CD14-positive monocyte (primary cell): ENCODE measurements around the gene GPRC5B. TPM values are rescaled to one million over a fixed set of nuclear protein-coding genes. Genes with fewer than 3 reads are reported as not detected.
A peak's percentile ranks its signal among the peaks of the same experiment; 100 is the strongest.

Experiments used
- DNase-seq, 3 donors: peaks; one replicate each; pipeline ENCODE4 v3.0.0-alpha.2; 2011 to 2022
- H2AFZ ChIP-seq: 2 replicates; pipeline ENCODE4 v1.6.0; 2012; ENCODE audit warnings: mild to moderate bottlenecking, low read depth, low read length, inconsistent platforms; ENCODE audit not compliant: insufficient read depth, poor library complexity, severe bottlenecking
- H3K27ac ChIP-seq, 2 donors: 1 replicate in 1 of 2; 2 replicates in 1 of 2; pipeline ENCODE4 v1.5.1; 2012 to 2013; ENCODE audit warnings: low read length in 2 of 2, control low read depth in 1 of 2, inconsistent platforms in 1 of 2, low read depth in 1 of 2, mild to moderate bottlenecking in 1 of 2
- H3K27me3 ChIP-seq, 2 donors: one replicate each; pipeline versions ENCODE4 v1.6.0 to v1.6.1; 2011 to 2013; ENCODE audit warnings: low read length in 2 of 2; ENCODE audit not compliant: control insufficient read depth in 2 of 2, insufficient read depth in 2 of 2
- H3K36me3 ChIP-seq, 2 donors: replicated peaks in 1 of 2; 1 replicate in 1 of 2; 2 replicates in 1 of 2; pipeline versions ENCODE4 v1.5.1 to v1.6.1; 2012 to 2013; ENCODE audit warnings: low read length in 2 of 2, control low read depth in 1 of 2, inconsistent platforms in 1 of 2, mild to moderate bottlenecking in 1 of 2; ENCODE audit not compliant: insufficient read depth in 2 of 2, control insufficient read depth in 1 of 2
- H3K4me1 ChIP-seq, 2 donors: 1 replicate in 1 of 2; 2 replicates in 1 of 2; pipeline versions ENCODE4 v1.5.1 to v1.6.1; 2012 to 2013; ENCODE audit warnings: low read length in 2 of 2, control low read depth in 1 of 2, inconsistent platforms in 1 of 2, mild to moderate bottlenecking in 1 of 2, moderate library complexity in 1 of 2; ENCODE audit not compliant: insufficient read depth in 2 of 2, control insufficient read depth in 1 of 2
- H3K4me2 ChIP-seq: replicated peaks from 2 replicates; pipeline ENCODE3; 2012; ENCODE audit warnings: low read length, moderate library complexity, mild to moderate bottlenecking; ENCODE audit not compliant: poor library complexity, severe bottlenecking; ENCODE audit errors: extremely low read depth
- H3K4me3 ChIP-seq, 3 experiments: fragments of 200-600 bp in 1 of 3; sonication (generic) in 1 of 3; replicated peaks in 1 of 3; 1 replicate in 2 of 3; 2 replicates in 1 of 3; pipeline ENCODE4 v1.5.1; 2011 to 2013; ENCODE audit warnings: low read length in 3 of 3, mild to moderate bottlenecking in 3 of 3, control low read depth in 2 of 3, low read depth in 2 of 3, inconsistent platforms in 1 of 3, moderate library complexity in 1 of 3
- H3K79me2 ChIP-seq: 2 replicates; pipeline ENCODE4 v1.6.0; 2012; ENCODE audit warnings: mild to moderate bottlenecking, control low read depth, inconsistent platforms, low read length, moderate library complexity; ENCODE audit not compliant: insufficient read depth
- H3K9ac ChIP-seq: 2 replicates; pipeline ENCODE4 v1.6.0; 2017; ENCODE audit warnings: low read length, mild to moderate bottlenecking; ENCODE audit not compliant: insufficient read depth, poor library complexity, severe bottlenecking
- H3K9me3 ChIP-seq, 2 donors: replicated peaks in 1 of 2; 1 replicate in 1 of 2; 2 replicates in 1 of 2; pipeline versions ENCODE4 v1.5.1 to v1.6.1; 2012 to 2013; ENCODE audit warnings: low read length in 2 of 2, control low read depth in 1 of 2; ENCODE audit not compliant: control insufficient read depth in 1 of 2, insufficient read depth in 1 of 2
- H4K20me1 ChIP-seq: 2 replicates; pipeline ENCODE4 v1.6.0; 2012; ENCODE audit warnings: mild to moderate bottlenecking, low read length, control low read depth, moderate library complexity; ENCODE audit not compliant: insufficient read depth
- H3K27ac Mint-ChIP-seq, 7 donors: one replicate each; pipeline ENCODE4 v1.8.0; 2020; ENCODE audit warnings: mild to moderate bottlenecking in 7 of 7, mixed read lengths in 7 of 7, moderate library complexity in 6 of 7, inconsistent platforms in 2 of 7
- H3K27me3 Mint-ChIP-seq, 3 donors: one replicate each; pipeline ENCODE4 v1.8.0; 2021 to 2022; ENCODE audit warnings: low read depth in 3 of 3, mild to moderate bottlenecking in 3 of 3, mixed read lengths in 3 of 3, moderate library complexity in 3 of 3, inconsistent platforms in 1 of 3
- H3K36me3 Mint-ChIP-seq, 2 donors: one replicate each; pipeline ENCODE4 v1.8.0; 2020; ENCODE audit warnings: mixed read lengths in 2 of 2, inconsistent platforms in 1 of 2, mild to moderate bottlenecking in 1 of 2
- H3K4me1 Mint-ChIP-seq: one replicate; pipeline ENCODE4 v1.8.0; 2020; ENCODE audit warnings: mild to moderate bottlenecking, mixed read lengths
- H3K4me3 Mint-ChIP-seq, 2 donors: one replicate each; pipeline ENCODE4 v1.8.0; 2020; ENCODE audit warnings: mild to moderate bottlenecking in 2 of 2, mixed read lengths in 2 of 2, moderate library complexity in 1 of 2
- H3K9me3 Mint-ChIP-seq, 7 donors: one replicate each; pipeline ENCODE4 v1.8.0; 2020 to 2022; ENCODE audit warnings: mixed read lengths in 7 of 7, mild to moderate bottlenecking in 6 of 7, moderate library complexity in 6 of 7, inconsistent platforms in 2 of 7
- CTCF ChIP-seq: fragments of 200-600 bp; IDR thresholded peaks from one replicate; pipeline ENCODE4 v1.8.0; 2022; ENCODE audit warnings: antibody characterized with exemption, mild to moderate bottlenecking
- WGBS: methylation state at CpG from one replicate; pipeline ENCODE4 v1.1.5; 2013; ENCODE audit warnings: missing lambda C conversion rate; ENCODE audit not compliant: insufficient coverage; 5-methylcytosine and 5-hydroxymethylcytosine counted together
- intact Hi-C, 2 donors: fragments of 100-400 bp; cut with micrococcal nuclease; formaldehyde crosslinking; loops; one replicate each; pipeline versions ENCODE4 v1.15.0 to v1.15.1; 2023
- polyA plus RNA-seq, 3 donors: library from polyadenylated mRNA; depleted of rRNA in 1 of 3; unstranded in 2 of 3; stranded (reverse) in 1 of 3; fragments of 300-500 nt in 2 of 3; fragments of >200 nt in 1 of 3; fragmentation: Illumina TruSeq in 2 of 3; gene quantifications; 1 replicate in 2 of 3; 2 replicates in 1 of 3; pipeline ENCODE4 v1.2.3, GENCODE V29; 2012 to 2021

GPRC5B gene
- polyA plus RNA-seq, 3 donors: 0.06 to 0.24 TPM; not detected in 1

- peak overlapping the region in 1 of 7 donors; percentile 21 for H3K27ac Mint-ChIP-seq
- no peak for DNase-seq
Observed at GRCh38 chr16:19853132-19853741, 31.4 kb downstream of the GPRC5B start.

GRCh38 chr16:19851476-19851875 is 33.2 kb downstream of the GPRC5B start:
- Mint-ChIP-seq H3K4me1 (no peaks in the 10 kb centered on the region), H3K27me3 (peaks cover 0 to 3% (median 0%) of the 10 kb centered on the region in 3 donors), H3K27ac (no peak overlapping the region), H3K4me3 (no peak overlapping the region), H3K36me3 (no peaks in the 10 kb centered on the region), H3K9me3 (no peaks in the 10 kb centered on the region)
- no peaks in the 10 kb centered on the region for H3K79me2 ChIP-seq
- no peak overlapping the region for H3K9ac ChIP-seq
- no peak overlapping the region for H3K4me2 ChIP-seq
- H3K27ac ChIP-seq: no peak overlapping the region
- TF ChIP-seq CTCF: no peak
- no peak for DNase-seq
- no peaks in the 10 kb centered on the region for H3K27me3 ChIP-seq
- intact Hi-C loops: no loop called here
- no peaks in the 10 kb centered on the region for H4K20me1 ChIP-seq
- 100% methylated on average over 5 of the region's 7 CpGs for WGBS
- H3K4me3 ChIP-seq: no peak overlapping the region
- no peaks in the 10 kb centered on the region for H3K9me3 ChIP-seq
- H3K36me3 ChIP-seq: no peaks in the 10 kb centered on the region
- H2AFZ ChIP-seq: no peak overlapping the region
- no peaks in the 10 kb centered on the region for H3K4me1 ChIP-seq

More at GRCh38 chr16:19853132-19853741, 31.4 kb downstream of the GPRC5B start:
- Histone ChIP-seq H3K9ac (no peak overlapping the region), H3K4me1 (no peaks in the 10 kb centered on the region), H4K20me1 (no peaks in the 10 kb centered on the region), H3K4me3 (no peak overlapping the region), H3K79me2 (no peaks in the 10 kb centered on the region), H2AFZ (no peak overlapping the region), H3K9me3 (no peaks in the 10 kb centered on the region), H3K36me3 (no peaks in the 10 kb centered on the region), H3K27me3 (no peaks in the 10 kb centered on the region), H3K27ac (no peak overlapping the region), H3K4me2 (no peak overlapping the region)
- intact Hi-C loops: no loop called here
- no peak for TF ChIP-seq CTCF
- no peaks in the 10 kb centered on the region for H3K36me3 Mint-ChIP-seq
- no peak overlapping the region for H3K4me3 Mint-ChIP-seq
- peaks cover 0 to 1% (median 0%) of the 10 kb centered on the region in 3 donors for H3K27me3 Mint-ChIP-seq
- no peaks in the 10 kb centered on the region for H3K4me1 Mint-ChIP-seq
- 100% methylated on average over 3 of the region's 8 CpGs for WGBS
- no peaks in the 10 kb centered on the region for H3K9me3 Mint-ChIP-seq
